ENCODE measurements around the gene FAM53B. TPM values are rescaled to one million over a fixed set of nuclear protein-coding genes. Genes with fewer than 3 reads are reported as not detected.

Gene FAM53B
- total and polyA plus RNA-seq, 7 donors: 9.6 to 36.6 (median 34.2) TPM

DNA sequence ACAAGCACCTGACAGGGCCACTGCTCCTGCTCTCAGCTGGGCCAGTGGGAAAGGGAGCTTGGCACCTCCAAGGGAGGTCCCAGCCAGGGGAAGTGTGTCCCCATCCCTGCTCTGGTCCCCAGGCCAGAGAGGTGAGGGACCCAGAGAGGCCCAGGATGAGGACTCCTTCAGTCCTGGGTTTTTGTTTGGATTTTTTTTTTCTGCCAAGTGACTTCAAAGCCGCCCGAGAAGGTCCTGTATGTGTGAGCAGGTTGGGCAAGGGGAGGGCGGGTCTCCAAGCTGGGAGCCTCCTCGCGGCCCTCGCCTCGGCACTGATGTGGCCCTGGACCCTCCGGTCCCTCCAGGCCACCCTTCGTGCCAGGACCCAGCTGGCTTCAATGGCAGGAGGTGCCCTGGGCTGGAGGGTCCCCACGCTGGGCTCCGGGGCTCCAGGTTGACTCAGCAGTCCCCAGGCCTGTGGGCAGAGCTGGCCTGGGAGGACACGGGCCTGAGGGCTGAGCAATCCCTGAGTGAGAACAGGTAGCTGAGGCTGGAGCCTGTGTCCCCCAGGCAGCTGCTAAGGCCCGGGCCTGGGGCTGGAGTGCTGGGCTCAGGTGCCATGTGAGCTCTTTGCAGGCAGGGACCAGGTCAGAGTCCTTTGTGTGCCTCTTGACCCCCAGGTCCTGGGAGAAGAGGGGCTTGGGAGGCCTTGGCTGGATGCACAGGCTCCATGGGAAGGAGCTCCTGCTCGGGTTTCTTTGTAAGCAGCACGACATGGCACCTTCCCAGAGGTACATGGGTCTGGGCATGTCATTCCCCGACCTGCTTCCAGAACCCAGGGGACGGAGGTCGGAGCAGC is 140.6 kb downstream of the FAM53B start:
- WGBS, 2 donors: 89 to 93% methylated on average over 18 of the region's 18 CpGs
- intact Hi-C loops (cut with DNase I): no loop called here

DNA sequence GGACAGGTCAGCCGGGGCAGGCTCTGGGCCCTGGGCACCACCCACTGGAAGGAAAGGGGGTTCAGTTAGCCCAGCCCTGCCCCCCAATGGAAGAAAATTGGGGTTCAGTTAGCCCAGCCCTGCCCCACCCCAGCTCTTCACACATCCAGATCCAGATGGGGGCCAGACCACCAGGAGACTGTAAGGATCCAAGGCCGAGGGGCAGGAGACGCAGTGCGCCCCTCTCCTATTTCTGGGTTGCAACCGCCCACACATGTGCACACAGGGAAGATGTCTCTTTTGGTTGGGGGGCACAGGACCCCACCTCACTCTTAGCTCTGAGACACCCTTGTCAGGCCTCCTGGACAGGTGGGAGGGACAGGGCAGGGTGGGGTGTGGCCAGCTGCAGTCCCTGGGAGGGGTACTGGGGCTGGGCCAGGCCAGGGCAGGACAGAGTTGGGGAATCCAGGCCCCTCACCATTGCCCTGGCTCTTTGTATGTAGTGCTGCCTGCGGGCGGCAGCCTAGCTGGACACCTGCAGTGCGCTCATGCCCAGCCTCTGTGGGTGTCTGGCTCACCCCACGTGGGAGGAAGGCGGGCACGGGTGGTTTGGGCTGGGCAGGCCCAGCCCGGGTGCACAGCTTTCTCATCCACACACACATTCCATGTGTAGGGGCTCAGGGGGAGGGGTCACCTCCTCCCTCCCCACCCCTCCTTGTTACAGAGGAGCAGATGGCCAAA is 141.4 kb downstream of the FAM53B start:
- H3K27ac ChIP-seq: no peak overlapping the region
- no peaks in the 10 kb centered on the region for H3K4me1 ChIP-seq
- TF ChIP-seq, protein P1, sequence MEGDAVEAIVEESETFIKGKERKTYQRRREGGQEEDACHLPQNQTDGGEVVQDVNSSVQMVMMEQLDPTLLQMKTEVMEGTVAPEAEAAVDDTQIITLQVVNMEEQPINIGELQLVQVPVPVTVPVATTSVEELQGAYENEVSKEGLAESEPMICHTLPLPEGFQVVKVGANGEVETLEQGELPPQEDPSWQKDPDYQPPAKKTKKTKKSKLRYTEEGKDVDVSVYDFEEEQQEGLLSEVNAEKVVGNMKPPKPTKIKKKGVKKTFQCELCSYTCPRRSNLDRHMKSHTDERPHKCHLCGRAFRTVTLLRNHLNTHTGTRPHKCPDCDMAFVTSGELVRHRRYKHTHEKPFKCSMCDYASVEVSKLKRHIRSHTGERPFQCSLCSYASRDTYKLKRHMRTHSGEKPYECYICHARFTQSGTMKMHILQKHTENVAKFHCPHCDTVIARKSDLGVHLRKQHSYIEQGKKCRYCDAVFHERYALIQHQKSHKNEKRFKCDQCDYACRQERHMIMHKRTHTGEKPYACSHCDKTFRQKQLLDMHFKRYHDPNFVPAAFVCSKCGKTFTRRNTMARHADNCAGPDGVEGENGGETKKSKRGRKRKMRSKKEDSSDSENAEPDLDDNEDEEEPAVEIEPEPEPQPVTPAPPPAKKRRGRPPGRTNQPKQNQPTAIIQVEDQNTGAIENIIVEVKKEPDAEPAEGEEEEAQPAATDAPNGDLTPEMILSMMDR (IDR thresholded peaks at IDR 0.05): no peak
- no peaks in the 10 kb centered on the region for H3K27me3 ChIP-seq
- 81 to 87% methylated on average over 12 of the region's 12 CpGs for WGBS, 2 donors
- DNase-seq: no peak
- intact Hi-C loops (cut with DNase I): no loop called here
- H3K36me3 ChIP-seq: no peaks in the 10 kb centered on the region
- no peaks in the 10 kb centered on the region for H3K9me3 ChIP-seq
- H3K4me3 ChIP-seq: no peak overlapping the region

More for the DNA sequence above, 140.6 kb downstream of the FAM53B start:
- H3K4me3 ChIP-seq: no peak overlapping the region
- TF ChIP-seq EP300 (IDR thresholded peaks at IDR 0.05) (no peak), POLR2A (IDR thresholded peaks at IDR 0.05) (no peak), POLR2AphosphoS5 (IDR thresholded peaks at IDR 0.05) (no peak)
- TF ChIP-seq, protein P1 (IDR thresholded peaks at IDR 0.05): no peak
- no peak for DNase-seq
- H3K27ac ChIP-seq: no peak overlapping the region
- no peaks in the 10 kb centered on the region for H3K27me3 ChIP-seq
- no peaks in the 10 kb centered on the region for H3K4me1 ChIP-seq
- no peaks in the 10 kb centered on the region for H3K36me3 ChIP-seq
- no peaks in the 10 kb centered on the region for H3K9me3 ChIP-seq

DNA sequence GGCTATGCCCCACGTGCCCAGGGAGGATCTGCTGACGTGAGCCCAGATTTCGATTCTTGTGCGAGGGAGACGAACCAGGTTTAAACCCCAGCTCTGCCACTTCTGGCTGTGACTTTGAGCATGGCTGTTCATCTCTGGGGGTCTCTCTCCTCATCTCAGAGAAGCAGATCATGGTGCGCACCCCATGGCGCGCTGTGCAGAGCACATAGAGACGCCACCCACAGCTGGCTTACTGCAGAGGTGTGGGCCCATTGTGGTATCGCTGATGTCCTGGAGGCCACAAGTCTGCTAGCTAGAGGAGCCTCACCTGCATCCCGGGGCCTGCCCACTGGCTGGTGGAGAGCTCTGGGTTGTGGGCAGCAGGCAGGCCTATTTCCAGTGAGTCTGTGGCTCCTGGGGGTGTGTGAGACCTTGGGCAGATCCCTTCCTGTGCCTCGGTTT is 142.0 kb downstream of the FAM53B start:
- intact Hi-C loops (cut with DNase I): no loop called here
- H3K36me3 ChIP-seq: no peaks in the 10 kb centered on the region
- TF ChIP-seq EP300 (IDR thresholded peaks at IDR 0.05): no peak
- no peak for TF ChIP-seq POLR2AphosphoS5 (IDR thresholded peaks at IDR 0.05)
- TF ChIP-seq, protein P1 (IDR thresholded peaks at IDR 0.05): no peak
- TF ChIP-seq POLR2A (IDR thresholded peaks at IDR 0.05): no peak
- H3K4me1 ChIP-seq: no peaks in the 10 kb centered on the region
- no peaks in the 10 kb centered on the region for H3K9me3 ChIP-seq
- no peak overlapping the region for H3K27ac ChIP-seq
- no peak for DNase-seq
- H3K4me3 ChIP-seq: no peak overlapping the region
- WGBS, 2 donors: 83 to 85% methylated on average over 12 of the region's 12 CpGs
- H3K27me3 ChIP-seq: no peaks in the 10 kb centered on the region

DNA sequence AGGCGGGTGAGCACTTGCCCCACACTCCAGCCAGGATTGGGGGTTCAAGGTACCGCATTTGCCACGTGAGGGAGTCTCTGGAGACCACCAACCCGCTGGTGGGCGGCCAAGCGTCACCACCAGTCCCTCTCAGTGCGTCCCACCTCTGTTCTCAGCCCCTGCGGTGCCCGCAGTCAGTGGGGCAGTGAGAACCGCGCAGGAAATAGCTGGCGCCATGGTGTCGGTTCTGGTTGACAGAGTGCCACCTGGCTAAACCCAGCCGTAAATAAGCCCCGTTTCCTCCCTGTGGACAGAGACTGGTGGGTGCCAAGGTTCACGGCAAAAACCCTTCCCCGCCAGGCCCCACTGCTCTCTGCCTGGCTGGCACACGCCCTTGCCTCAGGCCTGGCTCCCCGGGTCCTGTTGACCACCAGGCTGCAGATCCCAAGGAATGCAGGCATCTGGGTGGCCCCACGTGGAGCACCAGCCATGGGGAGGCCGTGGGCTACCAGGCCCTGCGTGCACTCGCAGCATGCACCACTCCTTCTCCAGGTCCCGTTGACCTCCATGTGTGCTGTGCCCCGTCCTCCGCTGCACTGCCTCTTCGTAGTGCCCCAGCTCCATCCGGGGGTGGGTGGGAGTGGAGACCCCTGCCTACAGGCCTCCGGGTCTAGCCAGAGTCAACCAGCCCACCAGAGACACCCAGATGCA is 142.6 kb downstream of the FAM53B start:
- intact Hi-C loops (cut with DNase I): no loop called here
- no peak for DNase-seq
- TF ChIP-seq EP300 (IDR thresholded peaks at IDR 0.05) (no peak), POLR2AphosphoS5 (IDR thresholded peaks at IDR 0.05) (no peak), POLR2A (IDR thresholded peaks at IDR 0.05) (no peak)
- TF ChIP-seq, protein P1 (IDR thresholded peaks at IDR 0.05): no peak
- Histone ChIP-seq H3K36me3 (no peaks in the 10 kb centered on the region), H3K4me3 (no peak overlapping the region), H3K4me1 (no peaks in the 10 kb centered on the region), H3K27ac (no peak overlapping the region), H3K27me3 (no peaks in the 10 kb centered on the region), H3K9me3 (no peaks in the 10 kb centered on the region)
- WGBS, 2 donors: 80 to 90% methylated on average over 29 of the region's 29 CpGs
